ENCODE data around the gene TRIOBP.
"Not testable (repeated sequence)": the region's sequence is repeated elsewhere in the genome, so short reads cannot be mapped to it uniquely, and the experiment has no call there.

TRIOBP gene

DNA sequence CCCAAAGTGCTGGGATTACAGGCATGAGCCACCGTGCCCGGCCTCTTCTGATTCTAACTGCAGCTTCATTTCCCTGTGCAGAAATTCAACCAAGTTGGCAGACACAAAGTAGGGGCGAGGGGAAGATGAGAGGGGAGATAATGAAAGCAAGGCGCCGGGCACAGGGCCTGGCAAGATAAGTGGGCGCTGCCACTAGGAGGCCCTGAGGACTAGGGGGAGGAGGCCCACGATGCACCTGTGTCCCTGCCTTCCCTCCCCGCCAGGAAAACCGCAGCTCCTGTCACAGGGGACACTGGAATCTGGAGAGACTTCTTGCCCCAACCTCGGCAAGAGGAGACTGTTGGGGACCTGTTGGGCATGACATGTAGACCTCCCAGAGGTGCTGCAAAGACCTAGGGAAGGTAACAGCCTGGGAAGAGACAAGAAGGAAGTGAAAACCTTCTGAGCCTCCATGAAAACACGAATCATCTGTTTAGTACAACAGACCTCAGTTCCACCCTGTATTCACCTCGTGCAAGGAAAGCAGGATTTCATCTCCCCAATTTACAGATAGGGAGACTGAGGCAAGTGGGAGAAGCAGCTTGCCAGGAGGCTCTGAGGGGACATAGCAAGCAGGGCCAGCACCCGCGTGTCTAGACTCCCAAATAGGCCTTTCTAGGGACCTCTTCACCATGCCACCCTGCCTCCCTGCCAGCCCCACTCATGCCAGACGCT lies 24.5 kb upstream of the TRIOBP start:
- DNase-seq: peak; percentile 31

DNA sequence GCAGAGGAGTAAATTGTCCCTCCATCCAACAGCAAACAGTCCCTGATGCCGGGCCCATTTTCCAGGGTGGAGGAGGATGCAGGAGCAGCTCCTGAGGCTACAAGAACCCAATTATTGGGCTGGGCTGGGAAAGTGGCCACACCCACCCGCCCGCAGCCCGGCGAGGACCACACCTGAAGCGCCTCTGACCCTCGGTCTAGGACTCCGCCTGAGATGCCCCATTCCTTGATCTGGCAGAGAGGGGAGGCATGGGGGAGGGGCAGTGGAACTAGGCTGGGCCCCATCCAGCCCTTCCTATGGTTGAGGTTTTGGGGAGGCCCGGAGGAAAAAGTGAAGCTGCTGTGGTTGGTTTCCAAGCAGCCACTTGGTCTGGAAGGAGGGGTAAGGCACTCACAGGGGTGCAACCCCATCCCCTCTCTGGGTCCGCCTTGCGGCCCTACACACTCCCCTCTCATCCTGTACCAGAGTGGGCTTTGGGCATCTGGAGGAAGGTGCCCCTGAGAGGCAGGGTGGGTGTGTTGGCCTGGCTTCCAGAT lies 23.9 kb upstream of the TRIOBP start:
- DNase-seq: no peak

- no peak for DNase-seq
Observed at GRCh38 chr22:37674248-37674647, 22.6 kb upstream of the TRIOBP start.

DNA sequence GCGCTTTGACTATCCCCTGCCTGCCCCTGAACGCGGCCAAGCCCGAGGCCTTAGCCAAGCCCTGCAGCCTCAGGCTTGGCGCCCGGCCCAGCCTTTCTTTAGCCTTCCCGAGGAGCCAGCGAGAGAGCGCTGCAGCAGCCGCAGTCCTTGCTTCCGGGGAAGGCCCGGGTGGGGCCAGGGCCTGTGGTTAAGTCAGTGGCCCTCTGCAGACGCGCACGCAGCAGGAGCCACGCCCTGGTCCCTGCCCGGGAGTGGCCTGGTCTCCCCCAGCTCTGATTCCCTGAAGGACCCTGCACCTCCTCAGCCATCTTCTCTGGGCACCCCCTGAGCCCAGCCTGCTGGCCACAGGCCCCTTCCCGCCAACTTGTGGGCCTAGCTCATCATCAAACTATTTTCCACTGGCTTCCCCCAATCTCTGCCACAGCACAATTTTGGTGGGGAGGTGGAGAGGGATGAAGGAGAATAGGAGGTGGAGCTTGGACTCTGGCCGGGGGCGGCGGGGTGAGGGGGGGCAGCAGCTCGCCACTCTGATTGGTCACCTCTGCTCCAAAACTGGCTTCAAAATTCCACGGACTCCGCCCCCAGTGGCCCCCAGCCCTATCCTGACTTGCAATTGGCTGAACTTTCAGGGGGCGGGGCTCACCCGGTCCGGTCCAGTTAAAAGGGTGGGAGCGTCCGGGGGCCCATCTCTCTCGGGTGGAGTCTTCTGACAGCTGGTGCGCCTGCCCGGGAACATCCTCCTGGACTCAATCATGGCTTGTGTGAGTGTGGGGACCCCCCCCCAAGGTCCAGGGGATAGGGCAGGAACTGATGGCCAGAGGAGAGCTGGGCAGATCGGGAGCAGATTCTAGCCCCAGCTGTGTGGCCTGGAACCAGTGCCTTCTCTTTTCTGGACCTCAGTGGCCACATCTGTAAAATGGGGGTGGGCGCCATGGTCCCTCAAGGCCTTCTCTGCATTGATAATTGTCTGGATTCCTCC lies 21.6 kb upstream of the TRIOBP start, which contains the start of gene LGALS1:
TSS of gene LGALS1 (plus strand) at position 686 of the 979 bp plus-strand sequence. CDS start at position 753, 67 bp downstream.
- DNase-seq: peak; percentile 66

- DNase-seq: no peak
Observed at GRCh38 chr22:37675930-37676735, 20.7 kb upstream of the TRIOBP start.

DNA sequence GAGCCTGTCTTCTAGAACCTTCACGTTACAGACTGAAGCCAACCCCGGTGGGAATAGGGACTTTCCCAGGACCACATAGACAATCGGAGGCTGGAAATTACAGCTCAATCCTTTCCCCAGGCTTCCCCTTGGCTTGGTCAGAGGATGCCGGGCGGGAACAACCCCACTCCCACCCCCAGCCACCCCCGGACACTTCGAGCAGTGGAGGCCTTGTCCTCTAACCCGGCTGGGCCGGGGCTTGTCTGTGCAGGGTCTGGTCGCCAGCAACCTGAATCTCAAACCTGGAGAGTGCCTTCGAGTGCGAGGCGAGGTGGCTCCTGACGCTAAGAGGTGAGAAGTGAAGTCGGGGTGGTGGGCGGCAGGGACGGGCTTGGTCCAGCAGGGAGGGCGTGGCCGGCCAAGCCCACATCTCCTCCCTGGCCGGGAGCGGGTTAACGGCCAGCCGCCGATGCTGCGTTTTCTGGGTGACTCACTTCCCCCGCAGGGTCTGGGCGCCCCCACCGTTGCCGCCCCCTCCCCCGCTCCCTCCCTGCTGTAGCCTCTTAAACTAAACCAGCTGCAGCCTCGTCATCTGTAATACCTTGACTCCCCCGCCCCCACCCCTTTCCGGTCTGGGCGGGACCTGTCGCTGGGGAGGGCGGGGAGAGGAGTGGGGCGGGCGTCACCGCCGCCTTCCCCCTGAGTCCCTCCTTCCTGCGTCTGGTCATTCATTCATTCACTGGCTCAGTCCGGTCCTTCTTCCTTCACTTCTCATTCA lies 19.9 kb upstream of the TRIOBP start:
- DNase-seq: peak; percentile 92

DNA sequence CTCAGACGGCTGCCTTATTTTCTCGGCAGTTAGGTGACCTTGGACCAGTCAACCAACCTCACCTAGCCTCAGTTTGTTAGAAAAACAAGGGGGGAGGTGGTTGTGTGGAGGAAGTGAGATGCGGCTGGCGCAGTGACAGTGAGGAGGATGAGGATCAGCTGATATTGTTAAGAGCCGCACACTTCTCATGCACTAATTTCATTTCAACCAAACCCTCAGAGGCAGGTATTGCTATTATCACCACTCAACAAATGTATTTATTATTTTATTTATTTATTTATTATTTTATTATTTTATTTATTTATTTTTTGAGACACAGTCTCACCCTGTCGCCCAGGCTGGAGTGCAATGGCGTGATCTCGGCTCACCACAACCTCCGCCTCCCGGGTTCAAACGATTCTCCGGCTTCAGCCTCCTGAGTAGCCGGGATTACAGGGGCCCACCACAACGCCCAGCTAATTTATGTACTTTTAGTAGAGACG lies 19.3 kb upstream of the TRIOBP start:
- DNase-seq: no peak

DNA sequence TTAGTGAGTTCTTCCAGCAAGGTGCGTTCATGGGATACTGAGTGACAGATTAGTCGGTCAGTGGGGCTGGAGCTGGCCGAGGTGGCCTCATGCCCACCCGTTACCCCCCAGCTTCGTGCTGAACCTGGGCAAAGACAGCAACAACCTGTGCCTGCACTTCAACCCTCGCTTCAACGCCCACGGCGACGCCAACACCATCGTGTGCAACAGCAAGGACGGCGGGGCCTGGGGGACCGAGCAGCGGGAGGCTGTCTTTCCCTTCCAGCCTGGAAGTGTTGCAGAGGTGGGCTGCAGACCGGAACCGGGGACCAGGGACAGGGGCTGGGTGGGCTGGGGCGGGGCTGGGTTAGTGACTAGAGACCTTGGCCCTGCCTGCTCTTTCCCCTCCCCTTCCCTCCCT lies 18.5 kb upstream of the TRIOBP start:
- no peak for DNase-seq

DNA sequence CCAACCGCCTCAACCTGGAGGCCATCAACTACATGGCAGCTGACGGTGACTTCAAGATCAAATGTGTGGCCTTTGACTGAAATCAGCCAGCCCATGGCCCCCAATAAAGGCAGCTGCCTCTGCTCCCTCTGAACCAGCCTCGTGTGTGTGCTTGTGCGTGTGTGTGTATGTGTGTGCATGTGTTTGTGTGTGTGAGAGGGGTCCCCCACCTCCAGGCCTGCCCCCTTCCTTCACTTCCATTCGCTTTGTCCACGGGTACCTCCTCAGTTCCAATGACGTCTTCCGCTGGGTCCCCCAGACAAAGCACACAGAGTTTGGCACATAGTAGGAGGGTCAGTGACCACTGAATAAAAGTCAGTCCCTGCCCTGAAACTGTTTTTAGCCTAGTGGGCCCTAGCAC lies 17.2 kb upstream of the TRIOBP start:
- no peak for DNase-seq

DNA sequence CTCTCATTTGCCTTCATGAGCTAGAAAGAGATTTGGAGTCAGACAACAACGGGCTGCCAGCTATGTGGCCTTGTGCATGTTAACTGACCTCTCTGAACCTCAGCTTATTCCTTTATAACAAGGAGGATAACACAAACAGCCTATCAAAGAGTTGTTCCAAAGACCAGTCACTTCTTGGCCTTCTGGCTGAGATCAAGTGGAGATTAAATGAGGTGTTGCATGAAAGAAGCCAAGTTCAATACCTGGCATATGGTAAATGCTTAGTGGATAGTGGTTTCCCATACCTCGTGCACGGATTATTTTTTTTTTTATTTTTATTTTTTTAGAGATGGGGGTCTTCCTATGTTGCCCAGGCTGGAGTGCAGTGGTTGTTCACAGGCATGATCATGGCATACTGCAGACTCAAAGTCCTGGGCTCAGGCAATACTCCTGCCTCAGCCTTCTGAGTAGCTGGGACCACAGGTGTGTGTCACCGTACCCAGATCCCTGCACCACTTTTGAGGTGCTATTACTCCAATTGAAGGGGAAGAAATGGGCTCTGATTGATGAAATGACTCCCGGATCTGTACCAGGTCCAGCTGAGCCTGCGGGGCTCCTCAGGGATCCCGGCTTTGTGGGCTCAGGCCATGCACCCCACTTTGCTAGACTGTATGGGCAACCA lies 16.5 kb upstream of the TRIOBP start:
- DNase-seq: no peak

DNA sequence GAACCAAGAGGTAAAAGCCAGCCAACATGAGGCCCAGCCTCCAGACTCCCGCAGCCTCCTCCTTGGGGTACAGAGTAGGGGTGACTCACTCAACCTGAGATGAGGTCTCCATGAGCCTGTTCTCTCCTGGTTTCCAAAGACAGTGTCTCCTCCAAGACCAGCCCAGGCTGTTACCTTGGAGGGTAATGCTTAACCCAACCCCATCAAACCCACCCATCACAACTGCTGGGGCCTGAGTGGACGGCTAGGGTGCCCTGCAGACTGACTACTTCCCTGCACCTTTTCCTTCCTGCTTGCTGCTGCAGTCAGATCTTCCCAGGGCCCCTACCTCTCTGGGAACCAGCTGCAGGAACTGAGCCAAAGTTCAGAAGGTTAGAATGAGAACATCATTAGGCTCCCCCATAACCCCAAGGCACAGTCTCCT lies 15.8 kb upstream of the TRIOBP start:
- no peak for DNase-seq

DNA sequence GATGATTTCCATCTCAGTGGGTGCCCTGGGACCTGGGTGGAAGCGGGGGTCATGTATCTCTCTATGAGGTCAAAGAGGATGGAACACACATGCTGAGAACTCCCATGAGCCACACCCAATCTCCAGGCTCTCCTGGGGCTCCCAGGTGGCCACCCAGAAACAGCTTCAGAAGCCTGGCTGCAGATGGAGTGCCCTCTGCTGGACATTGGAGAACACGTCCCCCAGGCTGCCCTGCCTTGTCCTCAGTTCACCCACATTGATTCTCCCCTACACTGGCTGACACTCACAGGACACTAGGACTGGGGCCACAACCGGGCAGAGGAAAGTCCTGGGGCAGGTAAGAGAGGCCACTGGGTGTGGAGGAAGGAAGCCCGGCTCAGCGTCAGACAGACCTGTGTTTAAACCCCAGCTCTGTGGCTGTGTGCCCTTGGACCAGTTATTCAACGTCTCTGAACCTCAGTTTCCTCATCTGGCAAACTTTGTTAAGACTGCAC lies 15.2 kb upstream of the TRIOBP start:
- peak; percentile 65 for DNase-seq

- DNase-seq: no peak
Observed at GRCh38 chr22:37684803-37685615, 11.8 kb upstream of the TRIOBP start.

- peak; percentile 71 for DNase-seq
Observed at GRCh38 chr22:37686002-37686982, 10.6 kb upstream of the TRIOBP start, which contains the start of gene NOL12. TSS of gene NOL12 (plus strand) at chr22:37686343. CDS start at chr22:37686393, 50 bp downstream.

GRCh38 chr22:37690407-37690806 lies 6.4 kb upstream of the TRIOBP start:
- no peak for DNase-seq

DNA sequence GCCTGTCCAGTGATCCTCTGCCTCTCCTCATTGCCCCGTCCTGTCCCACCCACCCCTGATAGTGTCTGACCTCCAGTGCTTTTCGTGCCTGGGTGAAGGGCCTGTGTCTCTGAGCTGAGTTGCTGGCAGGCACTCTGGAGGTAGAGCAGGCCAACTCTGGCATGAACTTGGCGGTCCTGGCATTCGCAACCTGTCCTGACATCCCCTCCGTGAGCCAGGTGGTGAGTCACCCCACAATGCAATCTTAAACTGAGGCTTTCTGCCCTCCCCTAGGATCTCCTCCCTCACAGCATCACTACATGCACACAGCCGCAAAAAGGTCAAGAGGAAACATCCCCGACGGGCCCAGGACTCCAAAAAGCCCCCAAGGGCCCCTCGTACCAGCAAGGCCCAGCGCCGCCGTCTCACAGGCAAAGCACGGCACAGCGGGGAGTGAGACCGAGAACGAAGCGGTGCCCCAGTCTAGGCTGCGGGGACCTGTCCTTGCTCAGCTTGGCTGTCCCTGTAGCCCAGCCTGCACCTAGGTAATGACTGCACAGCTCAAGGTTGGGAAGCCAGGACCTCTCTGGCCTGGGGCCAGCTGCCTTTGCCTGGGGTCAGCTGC lies 5.8 kb upstream of the TRIOBP start:
- DNase-seq: no peak

GRCh38 chr22:37692627-37693285 lies 4.1 kb upstream of the TRIOBP start:
- DNase-seq: no peak

- not testable (repeated sequence) for DNase-seq
Observed at GRCh38 chr22:37694131-37694530, 2.7 kb upstream of the TRIOBP start.

Measured in central memory CD4-positive, alpha-beta T cell (primary cell).